Esophagus squamous epithelium (tissue), 4 donors: Measurements from ENCODE around the gene C11orf91.

ENCODE experiments used
- CTCF ChIP-seq, 6 experiments: fragments of 450-650 bp in 4 of 6; fragments of 200-600 bp in 2 of 6; sonication (generic) in 2 of 6; IDR thresholded peaks; one replicate each; pipeline ENCODE4 v1.5.1; 2016 to 2019; ENCODE audit warnings: antibody characterized with exemption in 6 of 6, mild to moderate bottlenecking in 4 of 6, moderate library complexity in 4 of 6
- POLR2A ChIP-seq, 4 donors: fragments of 450-650 bp; IDR thresholded peaks; one replicate each; pipeline ENCODE4 v1.6.1; 2017; ENCODE audit warnings: antibody characterized with exemption in 4 of 4, mild to moderate bottlenecking in 4 of 4, moderate library complexity in 3 of 4

- TF ChIP-seq CTCF (IDR thresholded peaks at IDR 0.05) (no peak), POLR2A (IDR thresholded peaks at IDR 0.05) (no peak)
These were observed 42.9 kb downstream of the C11orf91 start for GRCh38 chr11:33657757-33658156.
